ENCODE measurements around the gene GPC1. TPM values are rescaled to one million over a fixed set of nuclear protein-coding genes. Genes with fewer than 3 reads are reported as not detected.

GPC1 gene
- total and polyA plus RNA-seq, 2 experiments from 2014 or later: 9.0 to 46.2 TPM

DNA sequence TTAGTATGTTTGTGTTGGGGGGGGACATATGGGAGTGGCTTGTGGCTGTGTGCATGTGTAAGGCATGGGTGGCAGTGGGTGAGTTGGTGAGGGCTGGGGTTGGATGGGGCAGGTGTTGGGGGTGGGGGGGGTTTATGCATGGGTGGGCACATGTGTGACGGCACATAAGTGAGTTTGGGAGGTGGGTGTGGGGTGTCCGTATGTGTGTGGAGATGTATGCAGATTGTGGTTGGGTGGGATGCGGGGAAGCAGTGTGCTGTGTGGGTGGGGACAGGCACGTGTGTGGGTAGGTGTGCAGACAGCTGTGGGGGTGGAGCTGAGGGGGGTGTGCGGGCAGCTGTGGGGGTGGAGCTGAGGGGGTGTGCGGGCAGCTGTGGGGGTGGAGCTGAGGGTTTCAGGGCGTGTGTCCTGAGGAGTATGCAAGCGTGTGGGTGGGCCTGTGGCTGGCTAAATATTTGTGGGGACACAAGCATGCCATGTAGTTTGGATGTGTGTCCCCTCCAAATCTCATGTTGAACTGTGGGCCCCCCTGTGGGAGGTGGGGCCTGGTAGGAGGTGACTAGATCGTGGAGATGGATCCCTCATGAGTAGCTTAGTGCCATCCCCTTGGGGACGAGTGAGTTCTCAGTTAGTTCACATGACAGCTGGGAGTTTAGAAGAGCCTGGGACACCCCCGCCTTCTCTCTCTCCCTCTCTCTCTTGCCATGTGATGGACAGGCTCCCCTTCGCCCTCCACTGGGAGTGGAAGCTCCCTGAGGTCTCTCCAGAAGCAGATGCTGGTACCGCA is 62.9 kb downstream of the GPC1 start (continued):
- TF ChIP-seq, protein P1, sequence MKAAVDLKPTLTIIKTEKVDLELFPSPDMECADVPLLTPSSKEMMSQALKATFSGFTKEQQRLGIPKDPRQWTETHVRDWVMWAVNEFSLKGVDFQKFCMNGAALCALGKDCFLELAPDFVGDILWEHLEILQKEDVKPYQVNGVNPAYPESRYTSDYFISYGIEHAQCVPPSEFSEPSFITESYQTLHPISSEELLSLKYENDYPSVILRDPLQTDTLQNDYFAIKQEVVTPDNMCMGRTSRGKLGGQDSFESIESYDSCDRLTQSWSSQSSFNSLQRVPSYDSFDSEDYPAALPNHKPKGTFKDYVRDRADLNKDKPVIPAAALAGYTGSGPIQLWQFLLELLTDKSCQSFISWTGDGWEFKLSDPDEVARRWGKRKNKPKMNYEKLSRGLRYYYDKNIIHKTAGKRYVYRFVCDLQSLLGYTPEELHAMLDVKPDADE (IDR thresholded peaks at IDR 0.05): no peak
- TF ChIP-seq EZH2 (IDR thresholded peaks at IDR 0.05; ENCODE audit: low read depth, unreplicated experiment) (no peak), CREB1 (CRISPR knock-in tag; IDR thresholded peaks at IDR 0.05; ENCODE audit: low read depth) (no peak), EZH2phosphoT487 (IDR thresholded peaks at IDR 0.05; ENCODE audit: unreplicated experiment) (no peak), STAT1 (IDR thresholded peaks at IDR 0.05; ENCODE audit: unreplicated experiment) (no peak), JUNB (IDR thresholded peaks at IDR 0.05; ENCODE audit: unreplicated experiment) (no peak), NANOG (IDR thresholded peaks at IDR 0.05; ENCODE audit: borderline replicate concordance) (no peak), ZNF331 (CRISPR knock-in tag; IDR thresholded peaks at IDR 0.05; ENCODE audit: low read depth) (no peak)
- TF ChIP-seq, protein P2, sequence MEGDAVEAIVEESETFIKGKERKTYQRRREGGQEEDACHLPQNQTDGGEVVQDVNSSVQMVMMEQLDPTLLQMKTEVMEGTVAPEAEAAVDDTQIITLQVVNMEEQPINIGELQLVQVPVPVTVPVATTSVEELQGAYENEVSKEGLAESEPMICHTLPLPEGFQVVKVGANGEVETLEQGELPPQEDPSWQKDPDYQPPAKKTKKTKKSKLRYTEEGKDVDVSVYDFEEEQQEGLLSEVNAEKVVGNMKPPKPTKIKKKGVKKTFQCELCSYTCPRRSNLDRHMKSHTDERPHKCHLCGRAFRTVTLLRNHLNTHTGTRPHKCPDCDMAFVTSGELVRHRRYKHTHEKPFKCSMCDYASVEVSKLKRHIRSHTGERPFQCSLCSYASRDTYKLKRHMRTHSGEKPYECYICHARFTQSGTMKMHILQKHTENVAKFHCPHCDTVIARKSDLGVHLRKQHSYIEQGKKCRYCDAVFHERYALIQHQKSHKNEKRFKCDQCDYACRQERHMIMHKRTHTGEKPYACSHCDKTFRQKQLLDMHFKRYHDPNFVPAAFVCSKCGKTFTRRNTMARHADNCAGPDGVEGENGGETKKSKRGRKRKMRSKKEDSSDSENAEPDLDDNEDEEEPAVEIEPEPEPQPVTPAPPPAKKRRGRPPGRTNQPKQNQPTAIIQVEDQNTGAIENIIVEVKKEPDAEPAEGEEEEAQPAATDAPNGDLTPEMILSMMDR (conservative IDR thresholded peaks at IDR 0.05; ENCODE audit: low read depth in 2 of 2): no peak
- TF ChIP-seq, protein P3, sequence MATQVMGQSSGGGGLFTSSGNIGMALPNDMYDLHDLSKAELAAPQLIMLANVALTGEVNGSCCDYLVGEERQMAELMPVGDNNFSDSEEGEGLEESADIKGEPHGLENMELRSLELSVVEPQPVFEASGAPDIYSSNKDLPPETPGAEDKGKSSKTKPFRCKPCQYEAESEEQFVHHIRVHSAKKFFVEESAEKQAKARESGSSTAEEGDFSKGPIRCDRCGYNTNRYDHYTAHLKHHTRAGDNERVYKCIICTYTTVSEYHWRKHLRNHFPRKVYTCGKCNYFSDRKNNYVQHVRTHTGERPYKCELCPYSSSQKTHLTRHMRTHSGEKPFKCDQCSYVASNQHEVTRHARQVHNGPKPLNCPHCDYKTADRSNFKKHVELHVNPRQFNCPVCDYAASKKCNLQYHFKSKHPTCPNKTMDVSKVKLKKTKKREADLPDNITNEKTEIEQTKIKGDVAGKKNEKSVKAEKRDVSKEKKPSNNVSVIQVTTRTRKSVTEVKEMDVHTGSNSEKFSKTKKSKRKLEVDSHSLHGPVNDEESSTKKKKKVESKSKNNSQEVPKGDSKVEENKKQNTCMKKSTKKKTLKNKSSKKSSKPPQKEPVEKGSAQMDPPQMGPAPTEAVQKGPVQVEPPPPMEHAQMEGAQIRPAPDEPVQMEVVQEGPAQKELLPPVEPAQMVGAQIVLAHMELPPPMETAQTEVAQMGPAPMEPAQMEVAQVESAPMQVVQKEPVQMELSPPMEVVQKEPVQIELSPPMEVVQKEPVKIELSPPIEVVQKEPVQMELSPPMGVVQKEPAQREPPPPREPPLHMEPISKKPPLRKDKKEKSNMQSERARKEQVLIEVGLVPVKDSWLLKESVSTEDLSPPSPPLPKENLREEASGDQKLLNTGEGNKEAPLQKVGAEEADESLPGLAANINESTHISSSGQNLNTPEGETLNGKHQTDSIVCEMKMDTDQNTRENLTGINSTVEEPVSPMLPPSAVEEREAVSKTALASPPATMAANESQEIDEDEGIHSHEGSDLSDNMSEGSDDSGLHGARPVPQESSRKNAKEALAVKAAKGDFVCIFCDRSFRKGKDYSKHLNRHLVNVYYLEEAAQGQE (IDR thresholded peaks at IDR 0.05; ENCODE audit: unreplicated experiment): no peak

DNA sequence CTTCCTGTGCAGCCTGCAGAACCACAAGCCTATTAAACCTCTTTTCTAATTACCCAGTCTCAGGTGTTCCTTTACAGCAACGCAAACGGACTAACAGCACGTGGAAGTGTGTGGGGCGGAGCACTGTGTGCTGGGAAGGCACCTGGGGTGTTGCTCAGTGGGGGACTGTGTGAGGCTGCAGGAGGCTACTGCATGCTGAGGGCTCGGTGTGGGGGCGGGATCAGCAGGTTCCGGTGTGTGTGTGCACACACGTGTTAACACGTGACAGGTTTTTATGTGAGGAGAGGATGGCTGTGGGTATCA is 63.4 kb downstream of the GPC1 start:
- DNase-seq (ENCODE audit: low spot score): no peak
- H3K36me3 ChIP-seq (ENCODE audit: insufficient read depth): no peaks in the 10 kb centered on the region
- H3K4me3 ChIP-seq: no peak overlapping the region
- H3K4me1 ChIP-seq (ENCODE audit: insufficient read depth): no peaks in the 10 kb centered on the region
- no peak for ATAC-seq
- no peaks in the 10 kb centered on the region for H3F3A ChIP-seq (replicated peaks; ENCODE audit: low read depth)
- H3K27ac ChIP-seq (ENCODE audit: low read depth): no peak overlapping the region
- Mint-ChIP-seq H3K27ac (no peak overlapping the region), H3K27me3 (ENCODE audit: insufficient read depth, low read depth, poor library complexity) (peaks cover 11% of the 10 kb centered on the region), H3K36me3 (ENCODE audit: low read depth) (peaks cover 12% of the 10 kb centered on the region), H3K4me1 (no peaks in the 10 kb centered on the region), H3K9me3 (peaks cover 26% of the 10 kb centered on the region), H3K4me3 (no peak overlapping the region)
- no peak overlapping the region for H2AFZ ChIP-seq
- H3K27me3 ChIP-seq (ENCODE audit: insufficient read depth): no peaks in the 10 kb centered on the region
- no peaks in the 10 kb centered on the region for H3K79me2 ChIP-seq (replicated peaks; ENCODE audit: insufficient read depth)
- H4K20me1 ChIP-seq (replicated peaks; ENCODE audit: insufficient read depth): no peaks in the 10 kb centered on the region
- H3K9me2 ChIP-seq (ENCODE audit: insufficient read depth): peaks cover 6% of the 10 kb centered on the region; the same call in 1 of the 2 replicates
- H3K4me2 ChIP-seq: no peak overlapping the region
- TF ChIP-seq ZNF331 (CRISPR knock-in tag; IDR thresholded peaks at IDR 0.05; ENCODE audit: low read depth) (no peak), POLR2AphosphoS5 (IDR thresholded peaks at IDR 0.05; ENCODE audit: low read depth) (no peak), STAT1 (IDR thresholded peaks at IDR 0.05; ENCODE audit: unreplicated experiment) (no peak)
- TF ChIP-seq, protein P1 (IDR thresholded peaks at IDR 0.05): no peak
- TF ChIP-seq, protein P3 (IDR thresholded peaks at IDR 0.05; ENCODE audit: unreplicated experiment): no peak
